Caco-2 (cell line): ENCODE data around the gene UBR3. TPM values are rescaled to one million over a fixed set of nuclear protein-coding genes. Genes with fewer than 3 reads are reported as not detected.
"Not testable (repeated sequence)": the region's sequence is repeated elsewhere in the genome, so short reads cannot be mapped to it uniquely, and the experiment has no call there.

ENCODE experiments used
- BruUV-seq: library from RNA; stranded (reverse); fragments of 400-500 nt; replicated peaks from 2 replicates; lab custom pipeline; 2021; lab: Mats Ljungman, UMichigan
- CTCF ChIA-PET: fragments of 300-600 bp; sonication (Branson Sonifier 250); formaldehyde crosslinking; loops from one replicate; lab custom pipeline; 2022; ENCODE audit warnings: antibody characterized with exemption; lab: Charles Lee
- POLR2A ChIA-PET: fragments of 300-600 bp; sonication (Branson Sonifier 250); formaldehyde crosslinking; loops from one replicate; lab custom pipeline; 2022; ENCODE audit warnings: antibody characterized with exemption; lab: Charles Lee
- DNase-seq, 2 experiments: peaks; one replicate each; pipeline versions ENCODE4 v3.0.0 to v3.0.0-alpha.2; 2020 to 2022
- H3K27me3 ChIP-seq: replicated peaks from 2 replicates; pipeline ENCODE4 v1.6.0; 2011; ENCODE audit warnings: low read length; ENCODE audit not compliant: control insufficient read depth, insufficient read depth
- H3K36me3 ChIP-seq: 2 replicates; pipeline ENCODE4 v1.5.1; 2011; ENCODE audit warnings: low read length; ENCODE audit not compliant: control insufficient read depth, insufficient read depth
- H3K4me1 ChIP-seq: fragments of 250-450 bp; sonication (Bioruptor Pico); 2 replicates; pipeline ENCODE4 v1.5.1; 2020; ENCODE audit warnings: mild to moderate bottlenecking
- H3K4me3 ChIP-seq: 2 replicates; pipeline ENCODE4 v1.5.1; 2011; ENCODE audit warnings: low read depth, mild to moderate bottlenecking, control low read depth, low read length
- H3K9me3 ChIP-seq: fragments of 250-450 bp; sonication (Bioruptor Pico); 2 replicates; pipeline ENCODE4 v1.5.1; 2020; ENCODE audit warnings: mild to moderate bottlenecking, moderate library complexity
- H3K27ac Mint-ChIP-seq: one replicate; pipeline ENCODE4 v1.8.0; 2022; ENCODE audit warnings: mixed read lengths; ENCODE audit not compliant: unreplicated experiment
- H3K27me3 Mint-ChIP-seq: one replicate; pipeline ENCODE4 v1.8.0; 2022; ENCODE audit warnings: mixed read lengths; ENCODE audit not compliant: insufficient read depth, unreplicated experiment
- H3K36me3 Mint-ChIP-seq: one replicate; pipeline ENCODE4 v1.8.0; 2022; ENCODE audit warnings: mild to moderate bottlenecking, mixed read lengths; ENCODE audit not compliant: insufficient read depth, unreplicated experiment
- H3K4me1 Mint-ChIP-seq: one replicate; pipeline ENCODE4 v1.8.0; 2022; ENCODE audit warnings: low read depth, mixed read lengths; ENCODE audit not compliant: unreplicated experiment
- H3K4me3 Mint-ChIP-seq: one replicate; pipeline ENCODE4 v1.8.0; 2022; ENCODE audit warnings: mild to moderate bottlenecking, moderate library complexity, mixed read lengths; ENCODE audit not compliant: unreplicated experiment
- H3K9me3 Mint-ChIP-seq: one replicate; pipeline ENCODE4 v1.8.0; 2022; ENCODE audit warnings: mixed read lengths; ENCODE audit not compliant: unreplicated experiment
- CTCF ChIP-seq, 2 experiments: fragments of 200-600 bp in 1 of 2; IDR thresholded peaks; 1 replicate in 1 of 2; 2 replicates in 1 of 2; pipeline versions ENCODE4 v1.5.1 to v1.8.0; 2011 to 2022; ENCODE audit warnings: antibody characterized with exemption in 1 of 2, control low read depth in 1 of 2, inconsistent platforms in 1 of 2, low read depth in 1 of 2, low read length in 1 of 2, mild to moderate bottlenecking in 1 of 2, moderate library complexity in 1 of 2; ENCODE audit not compliant: insufficient read depth in 1 of 2, severe bottlenecking in 1 of 2, unreplicated experiment in 1 of 2
- intact Hi-C: fragments of 100-400 bp; cut with micrococcal nuclease; formaldehyde crosslinking; loops from one replicate; pipeline ENCODE4 v1.10.0; 2022; ENCODE audit not compliant: unreplicated experiment
- total RNA-seq: library from RNA; stranded (reverse); gene quantifications from 2 replicates; pipeline ENCODE4 v1.2.3, GENCODE V29; 2022

The UBR3 gene
- total RNA-seq, 1 experiment from 2014 or later: 35.7 TPM

DNA sequence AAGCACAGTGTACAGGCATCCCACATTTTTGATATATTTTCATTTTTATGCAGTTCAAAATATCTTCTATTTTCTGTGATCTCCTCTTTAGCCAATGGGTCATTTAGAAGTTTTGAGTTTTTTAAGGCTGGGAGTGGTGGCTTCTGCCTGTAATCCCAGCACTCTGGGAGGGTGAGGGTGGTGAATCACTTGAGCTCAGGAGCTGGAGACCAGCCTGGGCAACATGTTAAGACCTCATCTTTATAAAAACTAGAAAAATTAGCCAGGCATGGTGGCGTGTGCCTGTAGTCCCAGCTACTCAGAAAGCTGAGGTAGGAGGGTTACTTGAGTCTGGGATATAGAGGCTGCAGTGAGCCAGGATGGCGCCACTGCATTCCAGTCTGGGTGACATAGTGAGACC is 17.8 kb downstream of the UBR3 start:
- Histone ChIP-seq H3K27me3 (no peaks in the 10 kb centered on the region), H3K4me3 (no peak overlapping the region), H3K4me1 (no peaks in the 10 kb centered on the region), H3K36me3 (no peaks in the 10 kb centered on the region), H3K9me3 (peaks cover 5% of the 10 kb centered on the region; the same call in 1 of the 2 replicates)
- TF ChIP-seq CTCF (IDR thresholded peaks at IDR 0.05; ENCODE audit: insufficient read depth in 1 of 2, low read depth in 1 of 2, low read length in 1 of 2, severe bottlenecking in 1 of 2, unreplicated experiment in 1 of 2): no peak
- no peak for DNase-seq
- BruUV-seq: no TSS peak
- no peak overlapping the region for H3K27ac Mint-ChIP-seq
- peaks cover under 1% of the 10 kb centered on the region for H3K36me3 Mint-ChIP-seq
- POLR2A ChIA-PET: no interaction called here
- H3K9me3 Mint-ChIP-seq: no peaks in the 10 kb centered on the region
- CTCF ChIA-PET: no interaction called here
- intact Hi-C loops: no loop called here
- no peaks in the 10 kb centered on the region for H3K4me1 Mint-ChIP-seq
- H3K27me3 Mint-ChIP-seq: no peaks in the 10 kb centered on the region
- no peak overlapping the region for H3K4me3 Mint-ChIP-seq

GRCh38 chr2:169848959-169849693 is 21.9 kb downstream of the UBR3 start:
- ChIA-PET POLR2A (interaction anchor here (0.7 kb wide), 1 partner anchor 50 kb away, joined by 3 read pairs; the partner anchor contains the start of gene SSB), CTCF (interaction anchor here (0.7 kb wide), 1 partner anchor 27 kb away, joined by 3 read pairs; no protein-coding TSS in a partner anchor)
- H3K27ac Mint-ChIP-seq, H3K36me3 ChIP-seq, DNase-seq, H3K27me3 Mint-ChIP-seq, H3K4me3 Mint-ChIP-seq, H3K27me3 ChIP-seq, H3K4me3 ChIP-seq, H3K9me3 ChIP-seq, H3K4me1 Mint-ChIP-seq, H3K4me1 ChIP-seq, BruUV-seq, intact Hi-C loops, H3K9me3 Mint-ChIP-seq: not testable (repeated sequence)
- H3K36me3 Mint-ChIP-seq: peaks cover 11% of the 10 kb centered on the region

DNA sequence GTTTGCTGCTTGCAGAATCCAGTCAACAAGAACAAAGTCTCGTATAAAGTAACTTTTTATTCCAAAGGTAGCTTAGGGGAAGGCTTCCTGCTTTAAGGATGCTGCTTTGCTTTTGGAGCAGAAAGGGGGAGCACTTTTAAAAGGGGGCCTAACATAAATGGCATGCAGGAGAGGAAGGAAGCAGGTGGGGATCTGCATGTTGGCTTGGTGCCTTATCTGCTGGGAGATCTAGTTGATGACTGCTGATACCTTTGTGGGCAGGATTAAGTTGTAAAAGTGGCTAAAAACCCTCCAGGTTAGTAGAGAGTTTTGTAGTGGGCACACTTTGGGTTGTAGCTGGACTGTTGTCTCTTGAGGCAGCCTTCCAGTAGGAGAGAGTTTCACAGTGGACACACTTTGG is 22.5 kb downstream of the UBR3 start:
- TF ChIP-seq CTCF (IDR thresholded peaks at IDR 0.05; ENCODE audit: insufficient read depth in 1 of 2, low read depth in 1 of 2, low read length in 1 of 2, severe bottlenecking in 1 of 2, unreplicated experiment in 1 of 2): no peak
- no peak overlapping the region for H3K4me3 ChIP-seq
- POLR2A ChIA-PET: interaction anchor here (0.7 kb wide), 1 partner anchor 51 kb away, joined by 3 read pairs; the partner anchor contains the start of gene SSB
- no peak for DNase-seq
- Mint-ChIP-seq H3K36me3 (peaks cover 11% of the 10 kb centered on the region), H3K27ac (no peak overlapping the region), H3K4me3 (no peak overlapping the region), H3K4me1 (no peaks in the 10 kb centered on the region), H3K27me3 (no peaks in the 10 kb centered on the region), H3K9me3 (no peaks in the 10 kb centered on the region)
- BruUV-seq: no TSS peak
- intact Hi-C loops: no loop called here
- H3K4me1 ChIP-seq: no peaks in the 10 kb centered on the region
- no peaks in the 10 kb centered on the region for H3K27me3 ChIP-seq
- no peaks in the 10 kb centered on the region for H3K36me3 ChIP-seq
- CTCF ChIA-PET: interaction anchor here (0.7 kb wide), 1 partner anchor 27 kb away, joined by 3 read pairs; no protein-coding TSS in a partner anchor
- H3K9me3 ChIP-seq: peaks cover 5% of the 10 kb centered on the region
